D721Med (cell line): ENCODE data around the gene BBX.

Source experiments
- DNase-seq: peaks from one replicate; pipeline ENCODE4 v3.0.0; 2011; ENCODE audit warnings: low spot score; ENCODE audit not compliant: insufficient read length
- FAIRE-seq: peaks from 2 replicates; lab custom pipeline; 2011; peaks lifted over from hg19 to GRCh38; lab: Jason Lieb, UNC
- CTCF ChIP-seq: IDR thresholded peaks from 2 replicates; pipeline ENCODE4 v1.5.1; 2012; ENCODE audit warnings: mild to moderate bottlenecking, control low read depth; ENCODE audit not compliant: insufficient read depth; ENCODE audit errors: missing control alignments

Gene BBX

DNA sequence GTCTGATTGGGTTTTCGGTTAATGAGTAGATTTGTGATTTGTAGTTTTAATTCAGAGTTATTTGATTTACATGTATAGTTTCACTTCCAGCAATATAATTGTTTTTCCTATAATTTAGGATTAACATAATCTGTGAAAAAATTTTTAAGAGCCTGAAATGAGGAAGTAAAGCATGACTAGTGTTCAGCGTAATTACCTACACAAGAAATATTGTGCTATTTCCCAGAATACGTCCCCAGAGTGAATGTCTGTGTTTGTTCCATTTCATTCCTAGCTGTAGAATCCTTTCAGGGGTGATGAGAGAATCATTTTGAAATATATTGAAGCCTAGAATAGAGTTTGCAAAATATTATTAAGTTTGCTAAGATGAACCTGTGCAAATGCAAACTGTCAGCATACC is 247.1 kb downstream of the BBX start:
- no peak for TF ChIP-seq CTCF
- DNase-seq = no peak
- no peak for FAIRE-seq

DNA sequence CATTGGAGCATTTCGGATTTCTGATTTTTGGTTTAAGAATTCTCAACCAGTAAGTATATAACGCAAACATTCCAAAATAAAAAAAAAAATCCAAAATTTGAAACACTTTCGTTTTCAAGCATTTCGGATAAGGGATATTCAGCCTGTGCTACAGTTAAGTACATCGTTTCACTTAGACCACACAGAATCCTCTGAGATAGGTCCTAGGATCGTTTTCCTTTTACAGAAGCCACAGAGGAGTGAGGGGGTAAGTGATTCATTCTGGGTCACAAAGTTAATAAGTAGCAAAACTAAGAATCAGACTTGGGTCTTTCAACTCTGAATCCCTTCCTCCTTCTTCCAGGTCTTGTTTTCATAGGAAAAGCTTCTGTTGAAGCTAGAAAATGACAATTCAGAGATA is 249.3 kb downstream of the BBX start:
- FAIRE-seq (no peak), DNase-seq (no peak)
- TF ChIP-seq CTCF = no peak

DNA sequence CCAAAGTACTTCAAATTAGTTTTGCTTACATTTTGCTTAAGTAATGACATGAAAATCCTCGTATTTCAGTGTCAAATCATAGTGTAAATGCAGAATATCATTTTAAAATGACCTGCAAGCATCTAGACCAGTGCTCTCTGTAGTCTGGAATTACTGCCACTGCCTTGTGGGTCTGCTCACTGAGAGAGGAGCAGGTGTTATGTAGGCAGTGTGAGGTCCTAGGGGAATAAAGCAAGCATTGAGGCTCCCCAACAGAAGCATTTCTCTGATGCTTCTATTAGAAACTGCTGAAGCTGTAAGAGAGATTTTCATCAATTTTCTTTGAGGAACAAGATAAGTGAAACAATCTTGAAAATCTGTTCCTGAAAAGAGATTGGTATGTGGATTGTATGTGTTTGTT is 253.2 kb downstream of the BBX start:
- no peak for DNase-seq
- no peak for TF ChIP-seq CTCF
- FAIRE-seq = no peak

GRCh38 chr3:107781253-107781652 is 258.5 kb downstream of the BBX start:
- FAIRE-seq = no peak
- no peak for TF ChIP-seq CTCF
- DNase-seq = no peak

DNA sequence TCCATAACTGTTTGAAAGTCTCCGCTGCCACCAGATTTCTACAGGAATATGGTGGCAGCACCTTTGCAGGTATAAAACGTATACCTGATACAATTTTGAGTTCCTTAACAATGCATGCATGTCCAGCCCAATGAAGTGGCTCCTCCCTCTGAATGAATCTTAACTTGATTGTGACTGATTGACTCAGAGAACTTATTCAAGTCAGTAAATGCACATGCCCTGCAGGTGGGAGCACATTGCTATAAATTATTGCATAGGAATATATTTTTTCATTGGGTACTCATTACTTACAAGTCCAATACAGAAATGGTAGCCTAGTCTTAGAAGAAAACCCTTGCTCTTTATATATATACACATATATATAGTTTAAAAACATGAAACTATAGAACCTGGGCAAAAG is 259.3 kb downstream of the BBX start:
- DNase-seq = no peak
- TF ChIP-seq CTCF = no peak
- no peak for FAIRE-seq

GRCh38 chr3:107790612-107791011 is 267.9 kb downstream of the BBX start:
- DNase-seq = no peak
- no peak for TF ChIP-seq CTCF
- FAIRE-seq = no peak

GRCh38 chr3:107791027-107791426 is 268.3 kb downstream of the BBX start:
- no peak for DNase-seq
- no peak for FAIRE-seq
- TF ChIP-seq CTCF = no peak
